Liver (tissue), 9 donors: ENCODE measurements around the gene FMO1. TPM values are rescaled to one million over a fixed set of nuclear protein-coding genes. Genes with fewer than 3 reads are reported as not detected.

Experiments
- DNase-seq: peaks from one replicate; pipeline ENCODE4 v3.0.0-alpha.2; 2017; ENCODE audit warnings: low spot score
- H3K27ac ChIP-seq, 2 donors: one replicate each; pipeline ENCODE4 v1.7.0; 2013; ENCODE audit warnings: inconsistent platforms in 2 of 2, low read length in 2 of 2, control low read depth in 1 of 2, low read depth in 1 of 2, mild to moderate bottlenecking in 1 of 2
- H3K27me3 ChIP-seq, 4 donors: one replicate each; pipeline versions ENCODE4 v1.6.1 to v1.7.0; 2013; ENCODE audit warnings: low read length in 3 of 4, inconsistent platforms in 1 of 4, mild to moderate bottlenecking in 1 of 4, moderate library complexity in 1 of 4; ENCODE audit not compliant: control insufficient read depth in 4 of 4, insufficient read depth in 4 of 4
- H3K36me3 ChIP-seq, 4 donors: one replicate each; pipeline versions ENCODE4 v1.6.1 to v1.7.0; 2013; ENCODE audit warnings: low read length in 3 of 4, mild to moderate bottlenecking in 3 of 4, low read depth in 1 of 4, moderate library complexity in 1 of 4; ENCODE audit not compliant: control insufficient read depth in 4 of 4, insufficient read depth in 3 of 4
- H3K4me1 ChIP-seq, 4 donors: one replicate each; pipeline versions ENCODE4 v1.6.1 to v1.7.0; 2013; ENCODE audit warnings: low read length in 3 of 4, mild to moderate bottlenecking in 3 of 4, moderate library complexity in 1 of 4; ENCODE audit not compliant: control insufficient read depth in 4 of 4, insufficient read depth in 4 of 4
- H3K4me3 ChIP-seq, 3 donors: one replicate each; pipeline versions ENCODE4 v1.6.1 to v1.7.0; 2013; ENCODE audit warnings: low read length in 3 of 3, control low read depth in 1 of 3, low read depth in 1 of 3, mild to moderate bottlenecking in 1 of 3
- H3K9ac ChIP-seq, 2 donors: one replicate each; pipeline ENCODE4 v1.7.0; 2013; ENCODE audit warnings: low read length in 2 of 2, mild to moderate bottlenecking in 2 of 2, moderate library complexity in 2 of 2, control low read depth in 1 of 2, low read depth in 1 of 2
- H3K9me3 ChIP-seq, 4 donors: one replicate each; pipeline versions ENCODE4 v1.6.1 to v1.7.0; 2013; ENCODE audit warnings: low read length in 3 of 4; ENCODE audit not compliant: control insufficient read depth in 4 of 4
- EGR1 ChIP-seq, 2 donors: IDR thresholded peaks; 2 replicates each; pipeline ENCODE4 v1.6.1; 2016 to 2018; ENCODE audit warnings: antibody characterized with exemption in 2 of 2, low read depth in 2 of 2
- FOXA1 ChIP-seq: IDR thresholded peaks from 2 replicates; pipeline ENCODE4 v1.6.1; 2016; ENCODE audit warnings: antibody characterized with exemption
- FOXA2 ChIP-seq: IDR thresholded peaks from 2 replicates; pipeline ENCODE4 v1.6.1; 2016; ENCODE audit warnings: antibody characterized with exemption
- GABPA ChIP-seq, 2 donors: IDR thresholded peaks in 1 of 2; conservative IDR thresholded peaks in 1 of 2; 2 replicates each; pipeline ENCODE4 v1.6.1; 2016; ENCODE audit warnings: antibody characterized with exemption in 2 of 2, mild to moderate bottlenecking in 1 of 2, moderate library complexity in 1 of 2
- HNF4A ChIP-seq, 2 donors: conservative IDR thresholded peaks; 2 replicates each; pipeline ENCODE4 v1.6.1; 2016; ENCODE audit warnings: antibody characterized with exemption in 2 of 2, mild to moderate bottlenecking in 2 of 2
- HNF4G ChIP-seq: IDR thresholded peaks from 2 replicates; pipeline ENCODE4 v1.6.1; 2016; ENCODE audit warnings: antibody characterized with exemption
- JUND ChIP-seq, 2 donors: IDR thresholded peaks; 2 replicates each; pipeline ENCODE4 v1.6.1; 2016; ENCODE audit warnings: antibody characterized with exemption in 2 of 2
- NR2F2 ChIP-seq: IDR thresholded peaks from 2 replicates; pipeline ENCODE4 v1.6.1; 2016; ENCODE audit warnings: antibody characterized with exemption
- RAD21 ChIP-seq, 2 donors: IDR thresholded peaks; 2 replicates each; pipeline ENCODE4 v1.6.1; 2016; ENCODE audit warnings: antibody characterized with exemption in 2 of 2, mild to moderate bottlenecking in 2 of 2
- RXRA ChIP-seq, 2 donors: IDR thresholded peaks; 2 replicates each; pipeline ENCODE4 v1.6.1; 2017 to 2018; ENCODE audit warnings: antibody characterized with exemption in 2 of 2, mild to moderate bottlenecking in 1 of 2
- SP1 ChIP-seq: IDR thresholded peaks from 2 replicates; pipeline ENCODE4 v1.6.1; 2018; ENCODE audit warnings: antibody characterized with exemption, mild to moderate bottlenecking
- TAF1 ChIP-seq: conservative IDR thresholded peaks from 2 replicates; pipeline ENCODE4 v1.6.1; 2016; ENCODE audit warnings: antibody characterized with exemption, mild to moderate bottlenecking
- YY1 ChIP-seq: IDR thresholded peaks from 2 replicates; pipeline ENCODE4 v1.6.1; 2016; ENCODE audit warnings: antibody characterized with exemption, mild to moderate bottlenecking
- WGBS: extraction: QIAGEN DNeasy Blood & Tissue Kit; methylation state at CpG from one replicate; pipeline ENCODE4 v1.1.7; 2013; 5-methylcytosine and 5-hydroxymethylcytosine counted together
- polyA plus RNA-seq, 2 donors: library from polyadenylated mRNA; stranded (reverse) in 1 of 2; unstranded in 1 of 2; fragments of 200-250 nt in 1 of 2; fragments of >200 nt in 1 of 2; fragmentation: Nextera tagmentation in 1 of 2; extraction: Ambion mirVana in 1 of 2; gene quantifications; one replicate each; pipeline versions ENCODE4 v1.2.1 to v1.2.3, GENCODE V29; 2013 to 2015
- total RNA-seq, 2 donors: library from RNA; depleted of rRNA; stranded (reverse); fragments of >200 nt; gene quantifications; one replicate each; pipeline ENCODE4 v1.2.3, GENCODE V29; 2014
- TF ChIP-seq, protein P1 (sequence below): fragments of 150-350 bp; IDR thresholded peaks from 2 replicates; pipeline ENCODE4 v1.5.1; 2017; ENCODE audit warnings: improper control_type of control experiment, low read depth, low read length; ENCODE audit not compliant: missing input control
- TF ChIP-seq, protein P2 (sequence below): IDR thresholded peaks from 2 replicates; pipeline ENCODE4 v1.6.1; 2016; ENCODE audit warnings: antibody characterized with exemption, mild to moderate bottlenecking
- TF ChIP-seq, protein P3 (sequence below): IDR thresholded peaks from 2 replicates; pipeline ENCODE4 v1.6.1; 2016; ENCODE audit warnings: antibody characterized with exemption
- TF ChIP-seq, protein P4 (sequence below): IDR thresholded peaks from 2 replicates; pipeline ENCODE4 v1.6.1; 2016; ENCODE audit warnings: antibody characterized with exemption
- TF ChIP-seq, protein P5 (sequence below): IDR thresholded peaks from 2 replicates; pipeline ENCODE4 v1.6.1; 2016; ENCODE audit warnings: antibody characterized with exemption
- donor health status: healthy.
- donor health status: healthy.
- donor health status: healthy.
- donor health status: healthy.
- donor health status: healthy.

Gene FMO1
- total and polyA plus RNA-seq, 4 donors, result 0.13 to 26.3 (median 0.62) TPM

DNA sequence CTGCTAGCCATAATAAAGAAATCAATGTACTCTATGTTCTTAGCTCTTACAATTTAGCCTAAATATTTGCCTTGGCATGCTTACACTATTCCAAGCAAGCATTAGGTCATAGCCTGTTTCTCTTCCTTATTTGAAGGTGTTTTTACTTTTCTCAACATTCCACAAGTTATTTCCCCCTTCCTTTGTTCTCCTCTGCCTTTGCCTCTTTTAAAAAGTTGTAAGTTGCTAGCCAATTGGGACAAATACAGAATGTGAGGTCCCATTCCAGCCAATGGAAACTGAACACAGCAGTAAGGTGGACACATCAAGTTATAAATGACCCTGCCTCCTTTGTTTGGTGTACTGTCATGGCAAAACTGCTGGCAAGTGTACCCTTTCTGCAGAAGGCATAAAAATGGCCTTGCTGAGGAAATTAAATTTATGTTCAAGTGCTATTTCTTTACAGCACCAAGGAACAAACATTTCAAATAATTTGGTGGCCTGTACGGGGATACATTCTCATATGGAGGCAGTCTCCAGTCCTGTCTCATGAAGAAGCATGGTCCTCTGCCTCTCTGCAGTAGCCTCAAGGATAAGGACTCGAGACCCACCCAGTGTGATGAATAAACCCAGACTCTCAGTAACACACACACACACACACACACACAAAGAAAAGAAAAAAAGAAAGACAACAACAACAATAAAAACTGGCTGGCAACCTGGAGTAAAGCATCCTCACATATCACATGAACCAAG lies 28.8 kb upstream of the FMO1 start:
- Histone ChIP-seq H3K27ac (no peak overlapping the region), H3K9ac (no peak overlapping the region), H3K4me1 (no peaks in the 10 kb centered on the region), H3K36me3 (no peaks in the 10 kb centered on the region), H3K27me3 (no peaks in the 10 kb centered on the region), H3K9me3 (no peaks in the 10 kb centered on the region), H3K4me3 (no peak overlapping the region)
- TF ChIP-seq GABPA (IDR thresholded peaks at IDR 0.05 in 1 of 2, conservative IDR thresholded peaks at IDR 0.05 in 1 of 2) (no peak), JUND (IDR thresholded peaks at IDR 0.05) (no peak)
- TF ChIP-seq, protein P1, sequence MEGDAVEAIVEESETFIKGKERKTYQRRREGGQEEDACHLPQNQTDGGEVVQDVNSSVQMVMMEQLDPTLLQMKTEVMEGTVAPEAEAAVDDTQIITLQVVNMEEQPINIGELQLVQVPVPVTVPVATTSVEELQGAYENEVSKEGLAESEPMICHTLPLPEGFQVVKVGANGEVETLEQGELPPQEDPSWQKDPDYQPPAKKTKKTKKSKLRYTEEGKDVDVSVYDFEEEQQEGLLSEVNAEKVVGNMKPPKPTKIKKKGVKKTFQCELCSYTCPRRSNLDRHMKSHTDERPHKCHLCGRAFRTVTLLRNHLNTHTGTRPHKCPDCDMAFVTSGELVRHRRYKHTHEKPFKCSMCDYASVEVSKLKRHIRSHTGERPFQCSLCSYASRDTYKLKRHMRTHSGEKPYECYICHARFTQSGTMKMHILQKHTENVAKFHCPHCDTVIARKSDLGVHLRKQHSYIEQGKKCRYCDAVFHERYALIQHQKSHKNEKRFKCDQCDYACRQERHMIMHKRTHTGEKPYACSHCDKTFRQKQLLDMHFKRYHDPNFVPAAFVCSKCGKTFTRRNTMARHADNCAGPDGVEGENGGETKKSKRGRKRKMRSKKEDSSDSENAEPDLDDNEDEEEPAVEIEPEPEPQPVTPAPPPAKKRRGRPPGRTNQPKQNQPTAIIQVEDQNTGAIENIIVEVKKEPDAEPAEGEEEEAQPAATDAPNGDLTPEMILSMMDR, result no peak
- TF ChIP-seq, protein P2, sequence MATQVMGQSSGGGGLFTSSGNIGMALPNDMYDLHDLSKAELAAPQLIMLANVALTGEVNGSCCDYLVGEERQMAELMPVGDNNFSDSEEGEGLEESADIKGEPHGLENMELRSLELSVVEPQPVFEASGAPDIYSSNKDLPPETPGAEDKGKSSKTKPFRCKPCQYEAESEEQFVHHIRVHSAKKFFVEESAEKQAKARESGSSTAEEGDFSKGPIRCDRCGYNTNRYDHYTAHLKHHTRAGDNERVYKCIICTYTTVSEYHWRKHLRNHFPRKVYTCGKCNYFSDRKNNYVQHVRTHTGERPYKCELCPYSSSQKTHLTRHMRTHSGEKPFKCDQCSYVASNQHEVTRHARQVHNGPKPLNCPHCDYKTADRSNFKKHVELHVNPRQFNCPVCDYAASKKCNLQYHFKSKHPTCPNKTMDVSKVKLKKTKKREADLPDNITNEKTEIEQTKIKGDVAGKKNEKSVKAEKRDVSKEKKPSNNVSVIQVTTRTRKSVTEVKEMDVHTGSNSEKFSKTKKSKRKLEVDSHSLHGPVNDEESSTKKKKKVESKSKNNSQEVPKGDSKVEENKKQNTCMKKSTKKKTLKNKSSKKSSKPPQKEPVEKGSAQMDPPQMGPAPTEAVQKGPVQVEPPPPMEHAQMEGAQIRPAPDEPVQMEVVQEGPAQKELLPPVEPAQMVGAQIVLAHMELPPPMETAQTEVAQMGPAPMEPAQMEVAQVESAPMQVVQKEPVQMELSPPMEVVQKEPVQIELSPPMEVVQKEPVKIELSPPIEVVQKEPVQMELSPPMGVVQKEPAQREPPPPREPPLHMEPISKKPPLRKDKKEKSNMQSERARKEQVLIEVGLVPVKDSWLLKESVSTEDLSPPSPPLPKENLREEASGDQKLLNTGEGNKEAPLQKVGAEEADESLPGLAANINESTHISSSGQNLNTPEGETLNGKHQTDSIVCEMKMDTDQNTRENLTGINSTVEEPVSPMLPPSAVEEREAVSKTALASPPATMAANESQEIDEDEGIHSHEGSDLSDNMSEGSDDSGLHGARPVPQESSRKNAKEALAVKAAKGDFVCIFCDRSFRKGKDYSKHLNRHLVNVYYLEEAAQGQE, result no peak
- 87% methylated on average over 2 of the region's 2 CpGs for WGBS
- DNase-seq, result no peak

DNA sequence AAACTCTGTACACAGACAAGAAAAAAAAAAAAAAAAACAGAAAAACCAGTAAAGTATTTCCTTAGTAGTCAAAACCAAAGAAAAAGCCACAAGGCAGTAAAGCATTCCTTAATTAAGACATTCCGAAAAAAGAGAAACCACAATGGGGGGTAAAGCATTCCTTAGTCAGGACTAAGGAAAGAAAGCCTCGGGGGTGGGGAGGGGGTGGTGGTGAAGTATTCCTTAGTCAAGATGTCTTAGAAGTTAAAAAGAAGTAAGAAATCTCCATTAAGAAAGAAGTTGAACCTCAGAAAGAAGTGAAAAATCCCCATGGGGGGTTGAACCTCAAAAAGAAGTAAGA lies 28.2 kb upstream of the FMO1 start:
- no peak for DNase-seq
- 76% methylated on average over 2 of the region's 2 CpGs for WGBS
- Histone ChIP-seq H3K36me3 (no peaks in the 10 kb centered on the region), H3K4me3 (no peak overlapping the region), H3K27me3 (no peaks in the 10 kb centered on the region), H3K27ac (no peak overlapping the region), H3K9ac (no peak overlapping the region), H3K9me3 (no peaks in the 10 kb centered on the region), H3K4me1 (no peaks in the 10 kb centered on the region)
- TF ChIP-seq GABPA (IDR thresholded peaks at IDR 0.05 in 1 of 2, conservative IDR thresholded peaks at IDR 0.05 in 1 of 2) (no peak), NR2F2 (no peak), RAD21 (IDR thresholded peaks at IDR 0.05) (no peak), FOXA2 (no peak), SP1 (no peak), YY1 (no peak), HNF4A (conservative IDR thresholded peaks at IDR 0.05) (no peak), HNF4G (no peak), TAF1 (no peak), JUND (IDR thresholded peaks at IDR 0.05) (no peak), EGR1 (IDR thresholded peaks at IDR 0.05; ENCODE audit: low read depth in 2 of 2) (no peak), FOXA1 (no peak), RXRA (IDR thresholded peaks at IDR 0.05) (no peak)
- TF ChIP-seq, protein P3, sequence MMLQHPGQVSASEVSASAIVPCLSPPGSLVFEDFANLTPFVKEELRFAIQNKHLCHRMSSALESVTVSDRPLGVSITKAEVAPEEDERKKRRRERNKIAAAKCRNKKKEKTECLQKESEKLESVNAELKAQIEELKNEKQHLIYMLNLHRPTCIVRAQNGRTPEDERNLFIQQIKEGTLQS, result no peak
- TF ChIP-seq, protein P4, sequence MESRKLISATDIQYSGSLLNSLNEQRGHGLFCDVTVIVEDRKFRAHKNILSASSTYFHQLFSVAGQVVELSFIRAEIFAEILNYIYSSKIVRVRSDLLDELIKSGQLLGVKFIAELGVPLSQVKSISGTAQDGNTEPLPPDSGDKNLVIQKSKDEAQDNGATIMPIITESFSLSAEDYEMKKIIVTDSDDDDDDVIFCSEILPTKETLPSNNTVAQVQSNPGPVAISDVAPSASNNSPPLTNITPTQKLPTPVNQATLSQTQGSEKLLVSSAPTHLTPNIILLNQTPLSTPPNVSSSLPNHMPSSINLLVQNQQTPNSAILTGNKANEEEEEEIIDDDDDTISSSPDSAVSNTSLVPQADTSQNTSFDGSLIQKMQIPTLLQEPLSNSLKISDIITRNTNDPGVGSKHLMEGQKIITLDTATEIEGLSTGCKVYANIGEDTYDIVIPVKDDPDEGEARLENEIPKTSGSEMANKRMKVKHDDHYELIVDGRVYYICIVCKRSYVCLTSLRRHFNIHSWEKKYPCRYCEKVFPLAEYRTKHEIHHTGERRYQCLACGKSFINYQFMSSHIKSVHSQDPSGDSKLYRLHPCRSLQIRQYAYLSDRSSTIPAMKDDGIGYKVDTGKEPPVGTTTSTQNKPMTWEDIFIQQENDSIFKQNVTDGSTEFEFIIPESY, result no peak
- TF ChIP-seq, protein P5, sequence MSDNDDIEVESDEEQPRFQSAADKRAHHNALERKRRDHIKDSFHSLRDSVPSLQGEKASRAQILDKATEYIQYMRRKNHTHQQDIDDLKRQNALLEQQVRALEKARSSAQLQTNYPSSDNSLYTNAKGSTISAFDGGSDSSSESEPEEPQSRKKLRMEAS, result no peak
- TF ChIP-seq, protein P2, result no peak
- TF ChIP-seq, protein P1, result no peak
